ENCODE data around the gene NDUFAF8.

The NDUFAF8 gene

GRCh38 chr17:81194941-81195901 lies 43.9 kb upstream of the NDUFAF8 start:
- Histone ChIP-seq H3K4me3 (ENCODE audit: extremely low read depth, insufficient read depth, low read length, poor library complexity, severe bottlenecking) (no peak overlapping the region), H3K4me1 (ENCODE audit: control insufficient read depth, insufficient read depth, low read length, poor library complexity, severe bottlenecking) (peaks cover 5% of the 10 kb centered on the region), H3K36me3 (ENCODE audit: control insufficient read depth, insufficient read depth, low read length) (peaks cover 15% of the 10 kb centered on the region), H3K9me3 (ENCODE audit: control insufficient read depth, low read length) (no peaks in the 10 kb centered on the region), H3K27ac (ENCODE audit: low read depth, low read length, severe bottlenecking) (no peak overlapping the region)
- 95 to 96% methylated on average over 35 to 37 of the region's 37 CpGs for WGBS, 2 experiments (ENCODE audit: insufficient coverage in 2 of 2)

- Histone ChIP-seq H3K36me3 (ENCODE audit: control insufficient read depth, insufficient read depth, low read length) (peaks cover 20% of the 10 kb centered on the region), H3K9me3 (ENCODE audit: control insufficient read depth, low read length) (no peaks in the 10 kb centered on the region), H3K27ac (ENCODE audit: low read depth, low read length, severe bottlenecking) (no peak overlapping the region), H3K4me1 (ENCODE audit: control insufficient read depth, insufficient read depth, low read length, poor library complexity, severe bottlenecking) (peaks cover 6% of the 10 kb centered on the region), H3K4me3 (ENCODE audit: extremely low read depth, insufficient read depth, low read length, poor library complexity, severe bottlenecking) (no peak overlapping the region)
- 89 to 93% methylated on average over 12 of the region's 14 CpGs for WGBS, 2 experiments (ENCODE audit: insufficient coverage in 2 of 2)
Observed at GRCh38 chr17:81195941-81196495, 43.1 kb upstream of the NDUFAF8 start.

- 95 to 96% methylated on average over 27 to 44 of the region's 45 CpGs for WGBS, 2 experiments (ENCODE audit: insufficient coverage in 2 of 2)
- H3K36me3 ChIP-seq (ENCODE audit: control insufficient read depth, insufficient read depth, low read length), result peaks cover 20% of the 10 kb centered on the region
- peaks cover 7% of the 10 kb centered on the region for H3K4me1 ChIP-seq (ENCODE audit: control insufficient read depth, insufficient read depth, low read length, poor library complexity, severe bottlenecking)
- no peak overlapping the region for H3K27ac ChIP-seq (ENCODE audit: low read depth, low read length, severe bottlenecking)
- no peaks in the 10 kb centered on the region for H3K9me3 ChIP-seq (ENCODE audit: control insufficient read depth, low read length)
- no peak overlapping the region for H3K4me3 ChIP-seq (ENCODE audit: extremely low read depth, insufficient read depth, low read length, poor library complexity, severe bottlenecking)
Observed at GRCh38 chr17:81196505-81197408, 42.4 kb upstream of the NDUFAF8 start.

- Histone ChIP-seq H3K27ac (ENCODE audit: low read depth, low read length, severe bottlenecking) (no peak overlapping the region), H3K36me3 (ENCODE audit: control insufficient read depth, insufficient read depth, low read length) (peaks cover 24% of the 10 kb centered on the region), H3K9me3 (ENCODE audit: control insufficient read depth, low read length) (no peaks in the 10 kb centered on the region), H3K4me1 (ENCODE audit: control insufficient read depth, insufficient read depth, low read length, poor library complexity, severe bottlenecking) (peaks cover 7% of the 10 kb centered on the region), H3K4me3 (ENCODE audit: extremely low read depth, insufficient read depth, low read length, poor library complexity, severe bottlenecking) (no peak overlapping the region)
- WGBS, 2 experiments (ENCODE audit: insufficient coverage in 2 of 2), result 87 to 93% methylated on average over 5 to 14 of the region's 14 CpGs
Observed at GRCh38 chr17:81197409-81197795, 41.7 kb upstream of the NDUFAF8 start.

GRCh38 chr17:81197831-81198490 lies 41.2 kb upstream of the NDUFAF8 start:
- no peaks in the 10 kb centered on the region for H3K9me3 ChIP-seq (ENCODE audit: control insufficient read depth, low read length)
- H3K27ac ChIP-seq (ENCODE audit: low read depth, low read length, severe bottlenecking), result no peak overlapping the region
- no peak overlapping the region for H3K4me3 ChIP-seq (ENCODE audit: extremely low read depth, insufficient read depth, low read length, poor library complexity, severe bottlenecking)
- H3K36me3 ChIP-seq (ENCODE audit: control insufficient read depth, insufficient read depth, low read length), result peaks cover 25% of the 10 kb centered on the region
- WGBS, 2 experiments (ENCODE audit: insufficient coverage in 2 of 2), result 95 to 98% methylated on average over 21 of the region's 21 CpGs
- peaks cover 7% of the 10 kb centered on the region for H3K4me1 ChIP-seq (ENCODE audit: control insufficient read depth, insufficient read depth, low read length, poor library complexity, severe bottlenecking)

GRCh38 chr17:81198826-81199481 lies 40.2 kb upstream of the NDUFAF8 start:
- WGBS, 2 experiments (ENCODE audit: insufficient coverage in 2 of 2), result 91 to 95% methylated on average over 15 to 21 of the region's 22 CpGs
- Histone ChIP-seq H3K36me3 (ENCODE audit: control insufficient read depth, insufficient read depth, low read length) (peaks cover 22% of the 10 kb centered on the region), H3K9me3 (ENCODE audit: control insufficient read depth, low read length) (no peaks in the 10 kb centered on the region), H3K27ac (ENCODE audit: low read depth, low read length, severe bottlenecking) (no peak overlapping the region), H3K4me3 (ENCODE audit: extremely low read depth, insufficient read depth, low read length, poor library complexity, severe bottlenecking) (no peak overlapping the region), H3K4me1 (ENCODE audit: control insufficient read depth, insufficient read depth, low read length, poor library complexity, severe bottlenecking) (peaks cover 4% of the 10 kb centered on the region)

- H3K36me3 ChIP-seq (ENCODE audit: control insufficient read depth, insufficient read depth, low read length), result peaks cover 22% of the 10 kb centered on the region
- H3K9me3 ChIP-seq (ENCODE audit: control insufficient read depth, low read length), result no peaks in the 10 kb centered on the region
- WGBS, 2 experiments (ENCODE audit: insufficient coverage in 2 of 2), result 95% methylated on average over 18 of the region's 18 CpGs
- peaks cover 2% of the 10 kb centered on the region for H3K4me1 ChIP-seq (ENCODE audit: control insufficient read depth, insufficient read depth, low read length, poor library complexity, severe bottlenecking)
- H3K4me3 ChIP-seq (ENCODE audit: extremely low read depth, insufficient read depth, low read length, poor library complexity, severe bottlenecking), result no peak overlapping the region
- no peak overlapping the region for H3K27ac ChIP-seq (ENCODE audit: low read depth, low read length, severe bottlenecking)
Observed at GRCh38 chr17:81199482-81199830, 39.7 kb upstream of the NDUFAF8 start.

GRCh38 chr17:81200201-81200600 lies 38.9 kb upstream of the NDUFAF8 start:
- Histone ChIP-seq H3K9me3 (ENCODE audit: control insufficient read depth, low read length) (no peaks in the 10 kb centered on the region), H3K4me1 (ENCODE audit: control insufficient read depth, insufficient read depth, low read length, poor library complexity, severe bottlenecking) (peaks cover 2% of the 10 kb centered on the region), H3K4me3 (ENCODE audit: extremely low read depth, insufficient read depth, low read length, poor library complexity, severe bottlenecking) (no peak overlapping the region), H3K27ac (ENCODE audit: low read depth, low read length, severe bottlenecking) (no peak overlapping the region), H3K36me3 (ENCODE audit: control insufficient read depth, insufficient read depth, low read length) (peaks cover 22% of the 10 kb centered on the region)
- 95 to 97% methylated on average over 18 of the region's 18 CpGs for WGBS, 2 experiments (ENCODE audit: insufficient coverage in 2 of 2)

GRCh38 chr17:81200695-81201580 lies 38.2 kb upstream of the NDUFAF8 start:
- Histone ChIP-seq H3K36me3 (ENCODE audit: control insufficient read depth, insufficient read depth, low read length) (peaks cover 22% of the 10 kb centered on the region), H3K4me1 (ENCODE audit: control insufficient read depth, insufficient read depth, low read length, poor library complexity, severe bottlenecking) (peaks cover 2% of the 10 kb centered on the region), H3K4me3 (ENCODE audit: extremely low read depth, insufficient read depth, low read length, poor library complexity, severe bottlenecking) (no peak overlapping the region), H3K27ac (ENCODE audit: low read depth, low read length, severe bottlenecking) (no peak overlapping the region), H3K9me3 (ENCODE audit: control insufficient read depth, low read length) (no peaks in the 10 kb centered on the region)
- 89 to 95% methylated on average over 24 to 25 of the region's 27 CpGs for WGBS, 2 experiments (ENCODE audit: insufficient coverage in 2 of 2)

Measured in mesodermal cell (in vitro differentiated cells).